ENCODE measurements around the gene UBTF. TPM values are rescaled to one million over a fixed set of nuclear protein-coding genes. Genes with fewer than 3 reads are reported as not detected.

UBTF gene
- total and polyA plus RNA-seq, 9 of the 15 experiments (the other 6 are each of a cell fraction or from before 2014, with no cell fraction given): 1.2 to 113 (median 83.6) TPM

DNA sequence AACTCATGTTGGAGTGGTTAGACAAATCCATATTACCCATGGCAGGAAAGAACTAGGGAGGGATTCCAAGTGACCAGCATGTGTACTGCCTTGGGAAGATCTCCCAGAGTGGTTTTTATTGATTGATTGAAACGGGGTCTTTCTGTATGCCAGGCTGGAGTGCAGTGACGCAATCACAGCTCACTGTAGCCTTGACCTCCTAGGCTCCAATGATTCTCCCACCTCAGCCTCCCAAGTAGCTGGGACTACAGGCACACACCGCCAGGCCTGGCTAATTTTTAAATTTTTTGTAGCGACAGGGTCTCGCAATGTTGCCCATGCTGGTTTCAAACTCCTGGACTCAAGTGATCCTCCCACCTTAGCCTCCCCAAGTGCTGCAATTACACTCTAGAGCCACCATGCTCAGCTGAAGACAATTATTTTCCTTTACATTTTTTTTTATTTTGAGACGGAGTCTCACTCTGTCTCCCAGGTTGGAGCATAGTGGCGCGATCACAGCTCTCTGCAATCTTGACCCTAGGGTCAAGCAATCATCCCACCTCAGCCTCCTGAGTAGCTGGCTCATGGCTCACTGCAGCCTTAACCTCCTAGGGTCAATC is 35.2 kb downstream of the UBTF start (continued):
- TF ChIP-seq CEBPG (CRISPR knock-in tag; IDR thresholded peaks at IDR 0.05): no peak
- 0 out of 4 replicates have a peak, but pooled peaks of 1 of the 2 experiments have one; percentile 22 for TF ChIP-seq CEBPG (tag; conservative IDR thresholded peaks at IDR 0.05 in 1 of 2, IDR thresholded peaks at IDR 0.05 in 1 of 2)
- no peak for TF ChIP-seq ATF7 (IDR thresholded peaks at IDR 0.05)
- no peak for TF ChIP-seq FOS (IDR thresholded peaks at IDR 0.05; ENCODE audit: extremely low read depth, insufficient read length)
- no peak for TF ChIP-seq ZNF224 (CRISPR knock-in tag; IDR thresholded peaks at IDR 0.05)

GRCh38 chr17:44183024-44183423 is 36.5 kb downstream of the UBTF start:
- Histone ChIP-seq H4K20me1 (replicated peaks; ENCODE audit: control insufficient read depth, insufficient read depth, low read length) (0 out of 2 replicates have a peak, but pooled peaks cover 3% of the 10 kb centered on the region), H3K4me2 (ENCODE audit: insufficient read depth, low read length) (no peak overlapping the region), H3K27me3 (ENCODE audit: control insufficient read depth in 2 of 2, insufficient read depth in 2 of 2, low read length in 2 of 2) (no peaks in the 10 kb centered on the region), H3K27ac (ENCODE audit: extremely low read depth, low read depth, low read length) (no peak overlapping the region), H3K4me3 (no peak overlapping the region), H3K36me3 (ENCODE audit: control insufficient read depth, insufficient read depth, low read length) (peaks cover 39% of the 10 kb centered on the region), H3K9me3 (replicated peaks; ENCODE audit: control insufficient read depth, insufficient read depth, low read depth, low read length) (no peaks in the 10 kb centered on the region), H3K9ac (ENCODE audit: insufficient read depth in 1 of 2, low read depth in 2 of 2, low read length in 2 of 2) (peak overlapping the region in 1 of 2 experiments; percentile 59; a peak in 2 of 4 replicates), H2AFZ (ENCODE audit: low read depth, low read length) (no peak overlapping the region), H3K9me1 (ENCODE audit: control insufficient read depth, insufficient read depth, low read length) (no peaks in the 10 kb centered on the region), H3K4me1 (replicated peaks in 1 of 2; ENCODE audit: control insufficient read depth in 2 of 2, insufficient read depth in 2 of 2, low read length in 2 of 2) (peaks cover 10 to 22% of the 10 kb centered on the region in 2 experiments), H3K79me2 (ENCODE audit: control insufficient read depth, insufficient read depth, low read length) (peaks cover 57% of the 10 kb centered on the region)
- DNase-seq (ENCODE audit: extremely low read depth in 1 of 4, low spot score in 3 of 4) (no peak), FAIRE-seq (no peak), ATAC-seq (no peak)
- 87% methylated on average over 2 of the region's 2 CpGs for WGBS (ENCODE audit: insufficient coverage, low coverage, missing lambda C conversion rate)
- POLR2A ChIA-PET: interaction anchor here (0.9 to 4.5 kb wide), 2 partner anchors 10 to 34 kb away, joined by 3 to 35 read pairs; no protein-coding TSS in a partner anchor
- BruUV-seq (replicated peaks): no TSS peak
- CTCF ChIA-PET (ENCODE audit: low intra/inter-chr PET ratio): no interaction called here
- intact Hi-C loops (cut with micrococcal nuclease): no loop called here
- TF ChIP-seq C11orf30 (IDR thresholded peaks at IDR 0.05; ENCODE audit: low read depth): peak; percentile 35; the same call in 1 of the 2 replicates
- TF ChIP-seq MAFF (IDR thresholded peaks at IDR 0.05; ENCODE audit: low read length): peak; percentile 36; the same call in 1 of the 2 replicates
- no peak for TF ChIP-seq SIN3B (IDR thresholded peaks at IDR 0.05; ENCODE audit: low read depth)
- TF ChIP-seq ZNF316 (IDR thresholded peaks at IDR 0.05): peak; percentile 79
- peak; percentile 48; the same call in 1 of the 2 replicates for TF ChIP-seq MAFK (IDR thresholded peaks at IDR 0.05; ENCODE audit: low read length)
- TF ChIP-seq, protein P1, sequence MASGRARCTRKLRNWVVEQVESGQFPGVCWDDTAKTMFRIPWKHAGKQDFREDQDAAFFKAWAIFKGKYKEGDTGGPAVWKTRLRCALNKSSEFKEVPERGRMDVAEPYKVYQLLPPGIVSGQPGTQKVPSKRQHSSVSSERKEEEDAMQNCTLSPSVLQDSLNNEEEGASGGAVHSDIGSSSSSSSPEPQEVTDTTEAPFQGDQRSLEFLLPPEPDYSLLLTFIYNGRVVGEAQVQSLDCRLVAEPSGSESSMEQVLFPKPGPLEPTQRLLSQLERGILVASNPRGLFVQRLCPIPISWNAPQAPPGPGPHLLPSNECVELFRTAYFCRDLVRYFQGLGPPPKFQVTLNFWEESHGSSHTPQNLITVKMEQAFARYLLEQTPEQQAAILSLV (tag; IDR thresholded peaks at IDR 0.05): no peak
- in situ Hi-C loops (cut with MboI): no loop called here

Measured in K562 (cell line).